ENCODE measurements around the gene SEC63.

DNA sequence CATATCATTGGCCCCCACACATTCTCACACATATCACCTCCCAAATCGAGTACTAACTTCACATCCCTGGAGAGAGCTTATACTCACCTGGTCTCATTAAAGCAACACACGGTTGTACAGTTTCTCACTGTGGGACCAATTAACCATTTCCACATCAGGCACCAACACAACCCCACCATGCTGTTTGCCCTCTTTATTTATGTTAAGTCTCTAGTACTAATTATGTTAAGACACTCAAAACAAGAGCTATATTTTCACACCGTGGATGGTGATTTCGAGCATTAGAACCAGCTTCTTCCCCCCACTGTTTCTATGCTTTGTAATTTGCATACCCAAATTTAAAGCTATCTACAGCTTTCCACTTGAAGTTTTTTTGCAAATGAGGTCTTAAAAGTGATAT is 140.2 kb downstream of the SEC63 start:
- TF ChIP-seq POLR2A (IDR thresholded peaks at IDR 0.05), result no peak
- TF ChIP-seq EP300 (IDR thresholded peaks at IDR 0.05), result no peak
- TF ChIP-seq, protein P1, sequence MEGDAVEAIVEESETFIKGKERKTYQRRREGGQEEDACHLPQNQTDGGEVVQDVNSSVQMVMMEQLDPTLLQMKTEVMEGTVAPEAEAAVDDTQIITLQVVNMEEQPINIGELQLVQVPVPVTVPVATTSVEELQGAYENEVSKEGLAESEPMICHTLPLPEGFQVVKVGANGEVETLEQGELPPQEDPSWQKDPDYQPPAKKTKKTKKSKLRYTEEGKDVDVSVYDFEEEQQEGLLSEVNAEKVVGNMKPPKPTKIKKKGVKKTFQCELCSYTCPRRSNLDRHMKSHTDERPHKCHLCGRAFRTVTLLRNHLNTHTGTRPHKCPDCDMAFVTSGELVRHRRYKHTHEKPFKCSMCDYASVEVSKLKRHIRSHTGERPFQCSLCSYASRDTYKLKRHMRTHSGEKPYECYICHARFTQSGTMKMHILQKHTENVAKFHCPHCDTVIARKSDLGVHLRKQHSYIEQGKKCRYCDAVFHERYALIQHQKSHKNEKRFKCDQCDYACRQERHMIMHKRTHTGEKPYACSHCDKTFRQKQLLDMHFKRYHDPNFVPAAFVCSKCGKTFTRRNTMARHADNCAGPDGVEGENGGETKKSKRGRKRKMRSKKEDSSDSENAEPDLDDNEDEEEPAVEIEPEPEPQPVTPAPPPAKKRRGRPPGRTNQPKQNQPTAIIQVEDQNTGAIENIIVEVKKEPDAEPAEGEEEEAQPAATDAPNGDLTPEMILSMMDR (IDR thresholded peaks at IDR 0.05), result no peak

Data from ovary (tissue), 3 donors.